IPS-20b (cell line): ENCODE measurements around the gene NINJ1.
"Not testable (repeated sequence)": the region's sequence is repeated elsewhere in the genome, so short reads cannot be mapped to it uniquely, and the experiment has no call there.

ENCODE experiments used
- H3K27ac ChIP-seq: one replicate; pipeline ENCODE4 v1.5.1; 2013; ENCODE audit warnings: low read length
- H3K27me3 ChIP-seq: 2 replicates; pipeline ENCODE4 v1.6.1; 2013; ENCODE audit warnings: mild to moderate bottlenecking, low read length, inconsistent platforms; ENCODE audit not compliant: insufficient read depth
- H3K36me3 ChIP-seq: 2 replicates; pipeline ENCODE4 v1.6.1; 2013; ENCODE audit warnings: low read depth, mild to moderate bottlenecking, inconsistent platforms, low read length, moderate library complexity; ENCODE audit not compliant: insufficient read depth
- H3K4me1 ChIP-seq: 2 replicates; pipeline ENCODE4 v1.6.1; 2013; ENCODE audit warnings: mild to moderate bottlenecking, control low read depth, inconsistent platforms, low read length, moderate library complexity; ENCODE audit not compliant: insufficient read depth
- H3K4me3 ChIP-seq: 2 replicates; pipeline ENCODE4 v1.5.1; 2013; ENCODE audit warnings: mild to moderate bottlenecking, low read length, inconsistent platforms
- H3K9ac ChIP-seq: 2 replicates; pipeline ENCODE4 v1.6.1; 2013; ENCODE audit warnings: low read depth, mild to moderate bottlenecking, inconsistent platforms, low read length, moderate library complexity
- H3K9me3 ChIP-seq: 2 replicates; pipeline ENCODE4 v1.6.1; 2013; ENCODE audit warnings: mild to moderate bottlenecking, low read depth, low read length, inconsistent platforms; ENCODE audit not compliant: insufficient read depth

NINJ1 gene

GRCh38 chr9:93155716-93156474, 21.8 kb upstream of the NINJ1 start:
- Histone ChIP-seq H3K27me3 (no peaks in the 10 kb centered on the region), H3K9ac (no peak overlapping the region), H3K27ac (no peak overlapping the region), H3K9me3 (no peaks in the 10 kb centered on the region), H3K4me3 (no peak overlapping the region), H3K4me1 (no peaks in the 10 kb centered on the region), H3K36me3 (no peaks in the 10 kb centered on the region)

DNA sequence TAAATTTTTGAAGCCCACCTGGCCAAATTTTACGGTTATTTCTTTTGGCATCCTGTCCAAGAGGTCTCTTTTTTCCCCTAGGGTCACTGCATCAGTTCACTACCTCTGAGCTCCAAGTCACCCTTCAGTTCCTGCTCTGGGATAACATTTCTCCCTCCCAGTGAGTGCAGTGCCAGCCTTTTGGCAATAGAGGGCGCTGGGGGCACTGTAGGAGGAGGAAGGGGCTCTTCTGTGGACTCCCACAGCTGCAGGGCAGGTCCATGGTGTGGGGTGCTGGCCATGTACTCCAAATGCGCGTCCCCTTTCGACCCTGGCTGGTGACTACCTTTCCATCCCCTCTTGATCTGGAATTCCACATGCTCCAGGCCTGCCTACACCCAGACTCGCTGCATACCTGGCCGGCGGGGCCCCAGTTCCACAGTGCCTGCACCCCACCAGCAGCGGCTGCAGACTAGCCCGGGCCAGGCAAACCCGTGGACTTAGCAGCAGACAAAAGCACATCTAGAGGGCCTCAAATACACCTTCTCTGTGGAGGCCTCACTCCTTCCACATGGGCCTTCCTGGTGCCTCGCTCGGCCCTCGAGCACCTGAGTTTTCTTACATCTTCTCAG, 20.3 kb upstream of the NINJ1 start:
- no peak overlapping the region for H3K27ac ChIP-seq
- no peaks in the 10 kb centered on the region for H3K27me3 ChIP-seq
- no peak overlapping the region for H3K9ac ChIP-seq
- H3K4me1 ChIP-seq, result no peaks in the 10 kb centered on the region
- H3K9me3 ChIP-seq, result no peaks in the 10 kb centered on the region
- H3K4me3 ChIP-seq, result no peak overlapping the region
- H3K36me3 ChIP-seq, result no peaks in the 10 kb centered on the region

GRCh38 chr9:93151097-93151784, 17.2 kb upstream of the NINJ1 start:
- H3K27me3 ChIP-seq, result no peaks in the 10 kb centered on the region
- H3K4me1 ChIP-seq, result no peaks in the 10 kb centered on the region
- no peaks in the 10 kb centered on the region for H3K36me3 ChIP-seq
- H3K4me3 ChIP-seq, result no peak overlapping the region
- H3K27ac ChIP-seq, result no peak overlapping the region
- H3K9ac ChIP-seq, result no peak overlapping the region
- H3K9me3 ChIP-seq, result no peaks in the 10 kb centered on the region

DNA sequence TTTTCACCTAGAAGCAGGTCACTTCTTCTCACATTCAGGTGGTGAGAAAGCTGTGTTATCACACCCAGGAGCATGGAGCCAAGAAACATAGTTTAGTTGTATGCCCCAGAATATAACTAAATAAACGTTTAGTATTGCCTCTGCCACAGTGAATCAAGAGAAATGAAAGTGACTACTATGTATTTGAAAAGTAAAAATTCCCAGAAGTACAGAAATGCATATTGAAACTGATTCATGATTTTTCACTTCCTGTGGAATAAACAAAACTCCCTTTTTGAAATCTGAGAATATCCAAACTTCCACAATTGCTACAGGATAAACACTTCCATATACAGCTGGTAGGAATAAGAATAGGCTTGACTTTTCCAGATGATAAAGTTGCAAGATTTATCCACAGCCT, 15.3 kb upstream of the NINJ1 start:
- no peak overlapping the region for H3K27ac ChIP-seq
- no peaks in the 10 kb centered on the region for H3K27me3 ChIP-seq
- H3K9ac ChIP-seq, result no peak overlapping the region
- 0 out of 2 replicates have a peak, but pooled peaks cover 1% of the 10 kb centered on the region for H3K4me1 ChIP-seq
- no peaks in the 10 kb centered on the region for H3K36me3 ChIP-seq
- H3K9me3 ChIP-seq, result no peaks in the 10 kb centered on the region
- no peak overlapping the region for H3K4me3 ChIP-seq

GRCh38 chr9:93148721-93149120, 14.7 kb upstream of the NINJ1 start:
- Histone ChIP-seq H3K4me1 (0 out of 2 replicates have a peak, but pooled peaks cover 4% of the 10 kb centered on the region), H3K27me3 (no peaks in the 10 kb centered on the region), H3K9ac (no peak overlapping the region), H3K36me3 (no peaks in the 10 kb centered on the region), H3K4me3 (no peak overlapping the region), H3K9me3 (no peaks in the 10 kb centered on the region), H3K27ac (no peak overlapping the region)

- H3K4me1 ChIP-seq, result 0 out of 2 replicates have a peak, but pooled peaks cover 4% of the 10 kb centered on the region
- H3K36me3 ChIP-seq, result no peaks in the 10 kb centered on the region
- H3K9ac ChIP-seq, result no peak overlapping the region
- no peak overlapping the region for H3K4me3 ChIP-seq
- no peaks in the 10 kb centered on the region for H3K9me3 ChIP-seq
- H3K27me3 ChIP-seq, result no peaks in the 10 kb centered on the region
- no peak overlapping the region for H3K27ac ChIP-seq
Observed at GRCh38 chr9:93147632-93148031, 13.6 kb upstream of the NINJ1 start.

- not testable (repeated sequence) for H3K9ac ChIP-seq, H3K9me3 ChIP-seq, H3K27ac ChIP-seq, H3K4me1 ChIP-seq, H3K36me3 ChIP-seq, H3K27me3 ChIP-seq, H3K4me3 ChIP-seq
Observed at GRCh38 chr9:93146696-93147095, 12.6 kb upstream of the NINJ1 start.

DNA sequence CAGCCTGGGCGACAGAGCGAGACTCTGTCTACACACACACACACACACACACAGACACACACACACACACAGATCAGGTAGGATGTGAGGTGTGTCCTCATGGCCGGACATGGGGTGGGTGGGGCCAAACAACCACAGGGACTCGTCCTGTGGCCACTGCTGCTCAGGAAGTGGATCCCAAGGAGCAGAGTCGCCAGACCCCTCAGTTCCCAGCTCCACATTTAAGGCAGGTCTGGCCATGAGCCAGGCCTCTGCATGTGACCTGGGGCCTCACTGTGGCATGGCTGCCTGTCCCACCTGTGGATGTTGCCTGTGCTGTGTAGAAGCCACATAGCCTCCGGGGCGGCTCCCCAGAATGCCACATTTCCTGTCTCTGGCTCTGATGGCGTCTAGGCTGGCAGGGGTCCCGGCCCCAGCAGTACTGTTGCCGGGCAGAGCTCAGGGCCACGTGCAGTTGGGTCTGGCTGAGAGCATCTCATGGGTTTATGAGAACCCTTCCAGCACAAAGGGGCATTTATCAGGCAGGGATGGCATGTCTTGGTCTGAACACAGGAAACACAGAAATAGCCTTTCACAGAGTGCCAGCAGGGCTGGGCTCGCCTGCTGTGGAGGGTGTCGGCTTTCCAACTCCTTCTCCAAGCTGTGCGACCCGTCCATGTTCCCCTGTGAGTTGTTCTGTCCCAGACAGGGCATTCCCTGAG, 9.9 kb upstream of the NINJ1 start:
- Histone ChIP-seq H3K9ac (no peak overlapping the region), H3K4me3 (no peak overlapping the region), H3K36me3 (no peaks in the 10 kb centered on the region), H3K27ac (no peak overlapping the region), H3K27me3 (no peaks in the 10 kb centered on the region), H3K4me1 (0 out of 2 replicates have a peak, but pooled peaks cover 4% of the 10 kb centered on the region), H3K9me3 (no peaks in the 10 kb centered on the region)

- H3K9ac ChIP-seq, result no peak overlapping the region
- 0 out of 2 replicates have a peak, but pooled peaks cover 4% of the 10 kb centered on the region for H3K4me1 ChIP-seq
- no peaks in the 10 kb centered on the region for H3K27me3 ChIP-seq
- no peak overlapping the region for H3K4me3 ChIP-seq
- H3K36me3 ChIP-seq, result no peaks in the 10 kb centered on the region
- H3K27ac ChIP-seq, result no peak overlapping the region
- H3K9me3 ChIP-seq, result no peaks in the 10 kb centered on the region
Observed at GRCh38 chr9:93141771-93142483, 7.9 kb upstream of the NINJ1 start.

DNA sequence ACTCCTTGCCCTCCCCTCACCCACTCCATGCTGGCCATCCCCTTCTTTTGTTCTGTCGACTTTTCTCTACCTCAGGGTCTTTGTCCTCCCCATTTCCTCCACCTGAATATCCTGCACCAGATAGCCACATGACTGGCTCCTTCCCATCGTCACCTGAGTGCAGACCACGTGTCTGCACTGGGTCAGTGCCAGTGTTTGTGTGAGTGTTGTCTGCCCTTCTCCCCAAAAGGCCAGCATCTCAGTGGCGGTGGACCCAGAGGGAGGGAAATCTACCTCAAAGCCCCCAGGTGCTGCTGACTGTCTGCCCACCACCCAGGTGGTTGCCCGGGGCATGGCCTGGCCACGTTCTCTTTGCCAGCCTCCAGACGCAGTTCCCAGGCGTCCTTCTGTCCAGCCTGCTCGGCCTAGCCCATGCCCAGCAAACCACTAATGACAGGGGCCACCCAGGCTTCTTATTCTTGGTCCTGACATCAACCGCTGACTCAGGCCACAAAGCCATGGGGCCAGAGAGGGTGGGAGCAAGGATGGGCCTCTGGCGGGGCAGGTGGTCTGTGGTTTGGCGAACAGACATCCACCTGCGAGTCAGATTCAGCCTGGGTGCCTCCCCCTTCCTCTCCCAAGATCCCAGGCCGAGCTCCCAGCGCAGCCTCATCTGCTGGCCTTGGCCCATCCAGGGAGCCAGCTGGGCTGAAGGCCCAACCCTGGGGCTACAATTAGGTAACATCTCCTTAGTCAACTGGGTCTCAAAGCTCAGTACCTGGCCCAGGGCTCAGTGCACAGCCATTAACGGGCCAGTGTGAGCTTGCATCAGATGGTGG, 5.5 kb upstream of the NINJ1 start:
- H3K9ac ChIP-seq, result no peak overlapping the region
- no peaks in the 10 kb centered on the region for H3K36me3 ChIP-seq
- H3K27me3 ChIP-seq, result peaks cover 10% of the 10 kb centered on the region
- H3K9me3 ChIP-seq, result no peaks in the 10 kb centered on the region
- H3K27ac ChIP-seq, result no peak overlapping the region
- H3K4me1 ChIP-seq, result 0 out of 2 replicates have a peak, but pooled peaks cover 4% of the 10 kb centered on the region
- H3K4me3 ChIP-seq, result no peak overlapping the region
